Prostate gland (tissue), 2 donors: ENCODE measurements around the gene CADPS2. TPM values are rescaled to one million over a fixed set of nuclear protein-coding genes. Genes with fewer than 3 reads are reported as not detected.
"Not testable (repeated sequence)": the region's sequence is repeated elsewhere in the genome, so short reads cannot be mapped to it uniquely, and the experiment has no call there.

Experiments
- DNase-seq: peaks from one replicate; pipeline ENCODE4 v3.0.0-alpha.2; 2019; ENCODE audit warnings: low spot score
- H3K27ac ChIP-seq, 2 donors: fragments of 200-600 bp; sonication (generic); 2 replicates each; pipeline ENCODE4 v1.5.1; 2017 to 2019
- H3K27me3 ChIP-seq: fragments of 200-600 bp; sonication (generic); replicated peaks from 2 replicates; pipeline ENCODE4 v1.5.1; 2019; ENCODE audit not compliant: insufficient read depth
- H3K36me3 ChIP-seq, 2 donors: fragments of 200-600 bp; sonication (generic); 1 replicate in 1 of 2; 2 replicates in 1 of 2; pipeline versions ENCODE4 v1.5.1 to v1.8.1; 2017 to 2019
- H3K4me1 ChIP-seq: fragments of 200-600 bp; sonication (generic); replicated peaks from 2 replicates; pipeline ENCODE4 v1.5.1; 2019
- H3K4me3 ChIP-seq, 2 donors: fragments of 200-600 bp; sonication (generic); 2 replicates each; pipeline ENCODE4 v1.5.1; 2017 to 2019
- H3K9me3 ChIP-seq: fragments of 200-600 bp; sonication (generic); 2 replicates; pipeline ENCODE4 v1.5.1; 2017
- CTCF ChIP-seq, 4 experiments: fragments of 200-600 bp in 2 of 4; fragments of 450-650 bp in 2 of 4; sonication (generic) in 2 of 4; IDR thresholded peaks; 1 replicate in 3 of 4; 2 replicates in 1 of 4; pipeline ENCODE4 v1.5.1; 2016 to 2019; ENCODE audit warnings: antibody characterized with exemption in 4 of 4, mild to moderate bottlenecking in 2 of 4, moderate library complexity in 2 of 4
- POLR2A ChIP-seq: fragments of 450-650 bp; IDR thresholded peaks from one replicate; pipeline ENCODE4 v1.6.1; 2016; ENCODE audit warnings: antibody characterized with exemption, mild to moderate bottlenecking
- POLR2AphosphoS5 ChIP-seq: sonication (generic); formaldehyde crosslinking; IDR thresholded peaks from one replicate; pipeline ENCODE4 v1.6.1; 2017; ENCODE audit warnings: antibody characterized with exemption
- WGBS: methylation state at CpG from one replicate; pipeline ENCODE4 v1.1.5; 2018; 5-methylcytosine and 5-hydroxymethylcytosine counted together
- intact Hi-C: fragments of 100-400 bp; cut with DNase I; formaldehyde crosslinking; loops from one replicate; pipeline ENCODE4 v1.14.2; 2022
- total RNA-seq, 2 donors: library from RNA; depleted of rRNA; stranded (reverse); fragments of >200 nt; gene quantifications; one replicate each; pipeline ENCODE4 v1.1.0, GENCODE V29; 2016

CADPS2 gene
- total RNA-seq, 2 donors from 2014 or later, result 22.2 to 50.4 TPM

GRCh38 chr7:122682815-122683550 is 203.3 kb downstream of the CADPS2 start:
- H3K36me3 ChIP-seq, result no peaks in the 10 kb centered on the region
- intact Hi-C loops, result loop anchor here (10.0 kb wide), 1 partner anchor 202 kb away; the partner anchor contains the start of gene CADPS2
- H3K27me3 ChIP-seq, result no peaks in the 10 kb centered on the region
- no peaks in the 10 kb centered on the region for H3K9me3 ChIP-seq
- H3K4me3 ChIP-seq, result no peak overlapping the region
- no peak overlapping the region for H3K27ac ChIP-seq
- TF ChIP-seq POLR2AphosphoS5 (no peak), CTCF (IDR thresholded peaks at IDR 0.05) (no peak), POLR2A (no peak)
- no peaks in the 10 kb centered on the region for H3K4me1 ChIP-seq
- no peak for DNase-seq
- 65% methylated on average over 8 of the region's 8 CpGs for WGBS

- H3K27me3 ChIP-seq, H3K9me3 ChIP-seq, DNase-seq, H3K4me1 ChIP-seq, H3K4me3 ChIP-seq, H3K27ac ChIP-seq, H3K36me3 ChIP-seq: not testable (repeated sequence)
- intact Hi-C loops, result loop anchor here (10.0 kb wide), 1 partner anchor 204 kb away; the partner anchor contains the start of gene CADPS2
- WGBS, result 94% methylated on average over 16 of the region's 16 CpGs
These were observed 205.1 kb downstream of the CADPS2 start for GRCh38 chr7:122681186-122681585.

DNA sequence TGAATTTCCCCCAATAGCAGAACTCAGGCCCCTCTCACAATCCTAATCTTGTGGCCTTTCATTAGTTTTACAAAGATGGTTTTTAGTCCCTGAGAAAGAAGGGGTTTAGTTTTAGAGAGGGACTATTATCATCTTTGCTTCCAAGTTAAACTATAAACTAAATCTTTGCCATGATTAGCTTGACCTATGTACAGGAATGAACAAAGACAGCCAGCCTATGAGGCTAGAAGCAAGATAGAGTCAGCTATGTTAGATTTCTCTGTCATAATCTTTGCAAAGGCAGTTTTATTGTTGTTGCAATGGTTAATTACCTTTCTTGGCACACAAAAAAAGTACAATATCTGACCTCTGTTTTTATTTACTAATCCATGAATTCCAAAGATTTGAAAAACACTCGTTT is 206.4 kb downstream of the CADPS2 start:
- DNase-seq, result no peak
- Histone ChIP-seq H3K27ac (peak overlapping the region in 1 of 2 donors; percentile 2), H3K4me3 (no peak overlapping the region), H3K4me1 (no peaks in the 10 kb centered on the region), H3K36me3 (no peaks in the 10 kb centered on the region), H3K9me3 (no peaks in the 10 kb centered on the region), H3K27me3 (no peaks in the 10 kb centered on the region)
- intact Hi-C loops, result loop anchor here (10.0 kb wide), 1 partner anchor 205 kb away; the partner anchor contains the start of gene CADPS2
- WGBS, result 68% methylated on average over 1 of the region's 1 CpG
- no peak for TF ChIP-seq CTCF (IDR thresholded peaks at IDR 0.05)
- TF ChIP-seq POLR2AphosphoS5, result no peak
- no peak for TF ChIP-seq POLR2A

DNA sequence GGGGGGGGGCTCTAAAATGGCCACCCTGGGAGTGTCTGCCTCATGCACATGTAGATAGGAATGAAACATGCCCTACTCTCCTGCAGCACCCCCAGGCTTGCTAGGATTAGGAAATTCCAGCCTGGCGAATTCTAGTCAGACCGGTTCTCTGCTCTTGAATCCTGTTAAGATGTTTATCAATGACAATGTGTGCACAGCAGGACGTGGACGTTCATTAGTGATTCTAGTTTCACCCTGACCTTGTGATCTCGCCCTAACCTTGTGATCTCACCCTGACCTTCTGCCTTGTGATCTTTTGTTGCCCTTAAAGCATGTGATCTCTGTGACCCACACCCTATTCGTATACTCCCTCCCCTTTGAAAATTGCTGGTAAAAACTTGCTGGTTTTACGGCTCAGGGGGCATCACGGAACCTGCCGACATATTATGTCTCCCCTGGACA is 207.0 kb downstream of the CADPS2 start:
- DNase-seq, result peak; percentile 50
- H3K9me3 ChIP-seq, H3K36me3 ChIP-seq, H3K4me3 ChIP-seq, H3K4me1 ChIP-seq, intact Hi-C loops, H3K27me3 ChIP-seq: not testable (repeated sequence)
- peak; percentile 56 for TF ChIP-seq POLR2AphosphoS5
- H3K27ac ChIP-seq, result peak overlapping the region in 1 of 2 donors; percentile 2
- WGBS, result 64% methylated on average over 9 of the region's 9 CpGs

DNA sequence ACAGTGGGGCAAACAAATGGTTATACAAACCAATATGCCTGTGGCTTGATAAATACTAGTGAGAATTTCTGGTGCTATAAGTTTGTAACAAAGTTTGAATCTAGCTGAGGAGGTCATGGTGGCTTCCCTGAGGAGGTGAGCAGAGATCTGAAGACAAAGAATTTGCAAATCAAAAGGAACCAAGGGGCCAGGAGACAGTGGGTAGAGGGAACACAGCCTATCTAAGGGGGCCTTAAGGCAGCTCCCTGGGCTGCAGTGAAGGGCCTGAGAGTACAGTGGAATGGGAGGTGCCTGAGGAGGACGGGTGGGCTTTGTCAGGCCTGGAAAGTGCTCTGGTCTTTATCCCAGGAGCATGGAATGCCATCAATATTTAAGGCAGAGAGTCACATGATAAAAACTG is 209.1 kb downstream of the CADPS2 start:
- no peak overlapping the region for H3K27ac ChIP-seq
- DNase-seq, result no peak
- H3K36me3 ChIP-seq, result no peaks in the 10 kb centered on the region
- intact Hi-C loops, result no loop called here
- TF ChIP-seq POLR2A (no peak), POLR2AphosphoS5 (no peak), CTCF (IDR thresholded peaks at IDR 0.05) (no peak)
- H3K4me3 ChIP-seq, result no peak overlapping the region
- 70% methylated on average over 1 of the region's 1 CpG for WGBS
- no peaks in the 10 kb centered on the region for H3K4me1 ChIP-seq
- no peaks in the 10 kb centered on the region for H3K27me3 ChIP-seq
- H3K9me3 ChIP-seq, result no peaks in the 10 kb centered on the region

DNA sequence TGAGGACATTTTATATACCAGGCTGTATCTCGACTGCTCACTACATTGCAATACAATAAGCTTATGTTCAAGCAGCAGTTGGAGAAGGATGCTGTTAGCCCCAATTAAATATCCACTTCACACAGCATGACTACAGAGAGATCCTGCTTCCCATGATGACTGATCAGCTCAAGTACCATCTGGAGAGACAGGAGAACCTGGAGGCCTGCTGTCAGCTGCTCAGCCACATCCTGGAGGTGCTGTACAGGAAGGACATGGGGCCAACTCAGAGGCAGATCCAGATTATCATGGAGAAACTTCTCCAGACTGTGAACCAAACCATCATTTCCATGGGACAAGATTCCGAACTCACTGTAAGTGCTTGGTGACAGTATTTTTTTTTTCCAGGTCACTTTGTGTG is 209.8 kb downstream of the CADPS2 start:
- WGBS, result 67% methylated on average over 2 of the region's 2 CpGs
- Histone ChIP-seq H3K4me3 (no peak overlapping the region), H3K27ac (no peak overlapping the region), H3K4me1 (no peaks in the 10 kb centered on the region), H3K27me3 (no peaks in the 10 kb centered on the region), H3K36me3 (no peaks in the 10 kb centered on the region), H3K9me3 (no peaks in the 10 kb centered on the region)
- intact Hi-C loops, result no loop called here
- DNase-seq, result no peak
- no peak for TF ChIP-seq CTCF (IDR thresholded peaks at IDR 0.05)
- TF ChIP-seq POLR2A, result no peak
